Placental epithelial cell (primary cell): ENCODE measurements around the gene NR3C2. TPM values are rescaled to one million over a fixed set of nuclear protein-coding genes. Genes with fewer than 3 reads are reported as not detected.

ENCODE experiments used
- total RNA-seq: library from RNA; depleted of rRNA; stranded (reverse); fragments of >200 nt; gene quantifications from 2 replicates; pipeline ENCODE4 v1.2.3, GENCODE V29; 2012

The NR3C2 gene
- total RNA-seq: 52.4 and 53.4 TPM in 2 replicates

GRCh38 chr4:148441986-148442831 lies at the start of gene NR3C2:
TSS of gene NR3C2 (minus strand) at chr4:148442414.

